HepG2 (cell line): ENCODE data around the gene CCDC93. TPM values are rescaled to one million over a fixed set of nuclear protein-coding genes. Genes with fewer than 3 reads are reported as not detected.
A peak's percentile ranks its signal among the peaks of the same experiment; 100 is the strongest.

Source experiments
- CENPT ChIP-seq: sonication (generic); formaldehyde crosslinking; IDR thresholded peaks from 2 replicates; pipeline ENCODE4 v1.8.0; 2022; ENCODE audit warnings: low read depth, mild to moderate bottlenecking, moderate library complexity, missing genetic modification reagents
- CREM ChIP-seq, 2 experiments: sonication (generic) in 1 of 2; formaldehyde crosslinking in 1 of 2; IDR thresholded peaks; 2 replicates each; pipeline versions ENCODE4 v1.4.0 to v1.6.1; 2016 to 2020; ENCODE audit warnings: antibody characterized with exemption in 1 of 2, mild to moderate bottlenecking in 1 of 2, missing genetic modification reagents in 1 of 2
- FOXA1 ChIP-seq, 2 experiments: fragments of 450-650 bp in 1 of 2; sonication (generic) in 1 of 2; formaldehyde crosslinking in 1 of 2; IDR thresholded peaks; 2 replicates each; pipeline versions ENCODE4 v1.4.0 to v1.6.1; 2016 to 2020; ENCODE audit warnings: missing genetic modification reagents in 1 of 2
- GATAD2A ChIP-seq: IDR thresholded peaks from 2 replicates; pipeline ENCODE4 v1.6.1; 2016
- HMGXB4 ChIP-seq, 2 experiments: sonication (generic) in 1 of 2; formaldehyde crosslinking in 1 of 2; IDR thresholded peaks; 2 replicates each; pipeline versions ENCODE4 v1.4.0 to v1.6.1; 2018 to 2020; ENCODE audit warnings: missing genetic modification reagents in 2 of 2, borderline replicate concordance in 1 of 2, low read depth in 1 of 2, mild to moderate bottlenecking in 1 of 2, missing biosample characterization in 1 of 2
- MXD4 ChIP-seq: IDR thresholded peaks from 2 replicates; pipeline ENCODE4 v1.6.1; 2016; ENCODE audit warnings: mild to moderate bottlenecking, missing biosample characterization, missing genetic modification reagents
- PPARG ChIP-seq: conservative IDR thresholded peaks from 2 replicates; pipeline ENCODE4 v1.6.1; 2016; ENCODE audit warnings: missing biosample characterization, missing genetic modification reagents
- RAD21 ChIP-seq: fragments of 450-650 bp; formaldehyde crosslinking; IDR thresholded peaks from 2 replicates; pipeline ENCODE4 v1.5.0; 2020; ENCODE audit warnings: mild to moderate bottlenecking
- REL ChIP-seq: sonication (generic); formaldehyde crosslinking; conservative IDR thresholded peaks from 2 replicates; pipeline ENCODE4 v1.8.0; 2022; ENCODE audit warnings: mild to moderate bottlenecking, missing genetic modification reagents, moderate library complexity
- SMAD1 ChIP-seq: sonication (generic); formaldehyde crosslinking; IDR thresholded peaks from 2 replicates; pipeline ENCODE4 v1.4.0; 2020; ENCODE audit warnings: missing genetic modification reagents, low read depth, mild to moderate bottlenecking, borderline replicate concordance
- SMC3 ChIP-seq: IDR thresholded peaks from 2 replicates; pipeline ENCODE4 v1.6.1; 2011; ENCODE audit warnings: low read length, improper control_type of control experiment
- TARDBP ChIP-seq: sonication (generic); formaldehyde crosslinking; IDR thresholded peaks from 2 replicates; pipeline ENCODE4 v1.8.0; 2022; ENCODE audit warnings: mild to moderate bottlenecking, missing genetic modification reagents
- ZHX2 ChIP-seq, 2 experiments: sonication (generic) in 1 of 2; formaldehyde crosslinking in 1 of 2; IDR thresholded peaks; 2 replicates each; pipeline versions ENCODE4 v1.6.1 to v1.9.0; 2014 to 2022; ENCODE audit warnings: antibody characterized with exemption in 1 of 2, borderline replicate concordance in 1 of 2, inconsistent platforms in 1 of 2, low read depth in 1 of 2, missing genetic modification reagents in 1 of 2
- ZNF362 ChIP-seq: sonication (generic); formaldehyde crosslinking; IDR thresholded peaks from 2 replicates; pipeline ENCODE4 v1.4.0; 2020; ENCODE audit warnings: missing genetic modification reagents, mild to moderate bottlenecking, borderline replicate concordance
- ZNF367 ChIP-seq: sonication (generic); formaldehyde crosslinking; IDR thresholded peaks from 2 replicates; pipeline ENCODE4 v1.4.0; 2020; ENCODE audit warnings: missing genetic modification reagents, borderline replicate concordance
- ZNF614 ChIP-seq: IDR thresholded peaks from 2 replicates; pipeline ENCODE4 v1.6.1; 2018; ENCODE audit warnings: missing biosample characterization, missing genetic modification reagents, inconsistent platforms, borderline replicate concordance
- ZNF784 ChIP-seq: sonication (generic); formaldehyde crosslinking; IDR thresholded peaks from 2 replicates; pipeline ENCODE4 v1.5.1; 2020; ENCODE audit warnings: missing genetic modification reagents, mild to moderate bottlenecking, borderline replicate concordance
- polyA plus RNA-seq, 8 experiments: library from polyadenylated mRNA; depleted of rRNA in 3 of 8; stranded (reverse) in 7 of 8; unstranded in 1 of 8; fragments of >200 nt; fragmentation: Illumina TruSeq in 4 of 8; extraction: Trizol in 4 of 8; gene quantifications; 2 replicates each; pipeline versions ENCODE4 v1.2.1 to v1.2.3, GENCODE V29; 2011 to 2016; ENCODE audit warnings: low read depth in 4 of 8, missing spikeins in 1 of 8, mixed read lengths in 1 of 8; ENCODE audit not compliant: insufficient read depth in 1 of 8
- total RNA-seq, 5 experiments: library from RNA; depleted of rRNA; stranded (reverse); fragments of >200 nt; fragmentation: Illumina TruSeq; extraction: Trizol; gene quantifications; 2 replicates each; pipeline ENCODE4 v1.2.3, GENCODE V29; 2016; ENCODE audit warnings: low read depth in 1 of 5

The CCDC93 gene
- total and polyA plus RNA-seq, 2 of the 13 experiments (the other 11 are each of a cell fraction or from before 2014, with no cell fraction given): 37.2 to 53.2 TPM

GRCh38 chr2:118046634-118047210 is 32.9 kb upstream of the CCDC93 start (continued):
- TF ChIP-seq ZNF784 (CRISPR knock-in tag): no peak
- 0 out of 2 replicates have a peak, but pooled peaks have one; percentile 45 for TF ChIP-seq MXD4 (CRISPR knock-in tag)
- no peak for TF ChIP-seq CREM (IDR thresholded peaks at IDR 0.05)
- no peak for TF ChIP-seq CREM (CRISPR knock-in tag; IDR thresholded peaks at IDR 0.05)
- TF ChIP-seq CENPT (CRISPR knock-in tag): no peak
- peak; percentile 70 for TF ChIP-seq RAD21 (CRISPR knock-in tag)
- 0 out of 4 replicates have a peak, but pooled peaks of 1 of the 2 experiments have one; percentile 32 for TF ChIP-seq HMGXB4 (CRISPR knock-in tag; IDR thresholded peaks at IDR 0.05; ENCODE audit: borderline replicate concordance in 1 of 2, low read depth in 1 of 2)
- 0 out of 2 replicates have a peak, but pooled peaks have one; percentile 15 for TF ChIP-seq PPARG (CRISPR knock-in tag)
- 0 out of 2 replicates have a peak, but pooled peaks have one; percentile 17 for TF ChIP-seq TARDBP (CRISPR knock-in tag)
- no peak for TF ChIP-seq ZHX2 (IDR thresholded peaks at IDR 0.05; ENCODE audit: low read depth)
- TF ChIP-seq ZHX2 (CRISPR knock-in tag; IDR thresholded peaks at IDR 0.05; ENCODE audit: borderline replicate concordance): no peak
- TF ChIP-seq SMC3: peak; percentile 65; the same call in 1 of the 2 replicates
- TF ChIP-seq FOXA1 (IDR thresholded peaks at IDR 0.05): no peak
- peak; percentile 58; the same call in 1 of the 2 replicates for TF ChIP-seq FOXA1 (CRISPR knock-in tag; IDR thresholded peaks at IDR 0.05)
- TF ChIP-seq GATAD2A (CRISPR knock-in tag): 0 out of 2 replicates have a peak, but pooled peaks have one; percentile 20
- TF ChIP-seq ZNF614 (CRISPR knock-in tag): 0 out of 2 replicates have a peak, but pooled peaks have one; percentile 11
- TF ChIP-seq ZNF367 (CRISPR knock-in tag): no peak
- no peak for TF ChIP-seq ZNF362 (CRISPR knock-in tag)
- no peak for TF ChIP-seq REL
- TF ChIP-seq SMAD1: no peak
